HepG2 (cell line): ENCODE results near the gene ZNF581. TPM values are rescaled to one million over a fixed set of nuclear protein-coding genes. Genes with fewer than 3 reads are reported as not detected.
A peak's percentile ranks its signal among the peaks of the same experiment; 100 is the strongest.

Experiments used
- BCL3 ChIP-seq: sonication (generic); formaldehyde crosslinking; IDR thresholded peaks from 2 replicates; pipeline ENCODE4 v1.5.1; 2020; ENCODE audit warnings: mild to moderate bottlenecking, missing genetic modification reagents, moderate library complexity
- DBP ChIP-seq: sonication (generic); formaldehyde crosslinking; IDR thresholded peaks from 2 replicates; pipeline ENCODE4 v1.4.0; 2020; ENCODE audit warnings: missing genetic modification reagents; ENCODE audit errors: not compliant biosample characterization
- DMTF1 ChIP-seq: sonication (generic); formaldehyde crosslinking; IDR thresholded peaks from 2 replicates; pipeline ENCODE4 v1.4.0; 2020; ENCODE audit warnings: mild to moderate bottlenecking, missing genetic modification reagents
- GABPB1 ChIP-seq: IDR thresholded peaks from 2 replicates; pipeline ENCODE4 v1.6.1; 2016; ENCODE audit warnings: mild to moderate bottlenecking, missing genetic modification reagents, moderate library complexity, missing compliant biosample characterization
- HNF1A ChIP-seq, 2 experiments: sonication (generic) in 1 of 2; formaldehyde crosslinking in 1 of 2; IDR thresholded peaks; 2 replicates each; pipeline versions ENCODE4 v1.4.0 to v1.6.1; 2016 to 2020; ENCODE audit warnings: borderline replicate concordance in 1 of 2, low read depth in 1 of 2, mild to moderate bottlenecking in 1 of 2, missing genetic modification reagents in 1 of 2
- SP4 ChIP-seq: sonication (generic); formaldehyde crosslinking; IDR thresholded peaks from 2 replicates; pipeline ENCODE4 v1.8.1; 2023; ENCODE audit warnings: mild to moderate bottlenecking, missing genetic modification reagents
- TEAD2 ChIP-seq: sonication (generic); formaldehyde crosslinking; IDR thresholded peaks from 2 replicates; pipeline ENCODE4 v1.9.0; 2021; ENCODE audit warnings: missing genetic modification reagents
- ZFP91 ChIP-seq: sonication (generic); formaldehyde crosslinking; IDR thresholded peaks from 2 replicates; pipeline ENCODE4 v1.9.0; 2022; ENCODE audit warnings: missing genetic modification reagents, mild to moderate bottlenecking, borderline replicate concordance
- ZNF329 ChIP-seq: sonication (generic); formaldehyde crosslinking; IDR thresholded peaks from 2 replicates; pipeline ENCODE4 v1.9.0; 2021; ENCODE audit warnings: low read depth, mild to moderate bottlenecking, missing genetic modification reagents
- ZNF549 ChIP-seq: sonication (generic); formaldehyde crosslinking; IDR thresholded peaks from 2 replicates; pipeline ENCODE4 v1.5.0; 2020; ENCODE audit warnings: missing genetic modification reagents
- ZNF598 ChIP-seq: sonication (generic); formaldehyde crosslinking; IDR thresholded peaks from 2 replicates; pipeline ENCODE4 v1.5.1; 2020; ENCODE audit warnings: mild to moderate bottlenecking, missing genetic modification reagents, borderline replicate concordance
- ZNF761 ChIP-seq: sonication (generic); formaldehyde crosslinking; conservative IDR thresholded peaks from 2 replicates; pipeline ENCODE4 v1.4.0; 2020; ENCODE audit warnings: mild to moderate bottlenecking, missing genetic modification reagents
- ZNF770 ChIP-seq: sonication (generic); formaldehyde crosslinking; IDR thresholded peaks from 2 replicates; pipeline ENCODE4 v1.5.0; 2020; ENCODE audit warnings: mild to moderate bottlenecking, missing genetic modification reagents
- polyA plus RNA-seq, 8 experiments: library from polyadenylated mRNA; depleted of rRNA in 3 of 8; stranded (reverse) in 7 of 8; unstranded in 1 of 8; fragments of >200 nt; fragmentation: Illumina TruSeq in 4 of 8; extraction: Trizol in 4 of 8; gene quantifications; 2 replicates each; pipeline versions ENCODE4 v1.2.1 to v1.2.3, GENCODE V29; 2011 to 2016; ENCODE audit warnings: low read depth in 4 of 8, missing spikeins in 1 of 8, mixed read lengths in 1 of 8; ENCODE audit not compliant: insufficient read depth in 1 of 8
- total RNA-seq, 5 experiments: library from RNA; depleted of rRNA; stranded (reverse); fragments of >200 nt; fragmentation: Illumina TruSeq; extraction: Trizol; gene quantifications; 2 replicates each; pipeline ENCODE4 v1.2.3, GENCODE V29; 2016; ENCODE audit warnings: low read depth in 1 of 5

ZNF581 gene
- total and polyA plus RNA-seq, 2 of the 13 experiments (the other 11 are each of a cell fraction or from before 2014, with no cell fraction given): 19.6 to 49.5 TPM

GRCh38 chr19:55624109-55625003 is 19.1 kb upstream of the ZNF581 start, which contains the start of gene ZNF784 (continued):
- TF ChIP-seq HNF1A (IDR thresholded peaks at IDR 0.05; ENCODE audit: low read depth) (no peak), HNF1A (CRISPR knock-in tag; IDR thresholded peaks at IDR 0.05; ENCODE audit: borderline replicate concordance) (no peak), DBP (CRISPR knock-in tag) (no peak), ZNF598 (CRISPR knock-in tag) (peak; percentile 52; the same call in 1 of the 2 replicates), BCL3 (no peak), ZNF329 (CRISPR knock-in tag) (0 out of 2 replicates have a peak, but pooled peaks have one; percentile 21), TEAD2 (no peak), GABPB1 (peak; percentile 48; the same call in 1 of the 2 replicates), ZNF761 (CRISPR knock-in tag) (no peak; the same call in 1 of the 2 replicates), ZFP91 (CRISPR knock-in tag) (peak; percentile 29; the same call in 1 of the 2 replicates), SP4 (CRISPR knock-in tag) (peak; percentile 89), DMTF1 (CRISPR knock-in tag) (no peak), ZNF549 (no peak), ZNF770 (CRISPR knock-in tag) (peak; percentile 89; the same call in 1 of the 2 replicates)
